Ectodermal cell (in vitro differentiated cells): ENCODE data around the gene TECR.
"Not testable (repeated sequence)": the region's sequence is repeated elsewhere in the genome, so short reads cannot be mapped to it uniquely, and the experiment has no call there.

ENCODE experiments used
- H3K27ac ChIP-seq: 2 replicates; pipeline ENCODE4 v1.7.0; 2013; ENCODE audit warnings: mild to moderate bottlenecking, low read depth, low read length; ENCODE audit not compliant: insufficient read depth, poor library complexity, severe bottlenecking
- H3K27me3 ChIP-seq: 2 replicates; pipeline ENCODE4 v1.7.0; 2013; ENCODE audit warnings: mild to moderate bottlenecking, low read length; ENCODE audit not compliant: insufficient read depth, control insufficient read depth, poor library complexity, severe bottlenecking
- H3K36me3 ChIP-seq: one replicate; pipeline ENCODE4 v1.7.0; 2013; ENCODE audit warnings: low read length; ENCODE audit not compliant: control insufficient read depth, insufficient read depth
- H3K4me1 ChIP-seq: one replicate; pipeline ENCODE4 v1.7.0; 2013; ENCODE audit warnings: low read length; ENCODE audit not compliant: control insufficient read depth, insufficient read depth
- H3K4me3 ChIP-seq: 2 replicates; pipeline ENCODE4 v1.7.0; 2013; ENCODE audit warnings: low read depth, low read length, control low read depth; ENCODE audit not compliant: insufficient read depth
- H3K9me3 ChIP-seq: 2 replicates; pipeline ENCODE4 v1.7.0; 2013; ENCODE audit warnings: mild to moderate bottlenecking, low read length, moderate library complexity; ENCODE audit not compliant: control insufficient read depth
- WGBS, 2 experiments: methylation state at CpG; one replicate each; pipeline ENCODE4 v1.1.7; 2013; ENCODE audit warnings: missing lambda C conversion rate in 2 of 2; 5-methylcytosine and 5-hydroxymethylcytosine counted together

TECR gene

GRCh38 chr19:14496029-14496833 is 33.2 kb upstream of the TECR start, which contains the start of gene GIPC1:
GIPC1 (minus strand) TSS chr19:14496127; CDS start chr19:14482976, 13,151 bp downstream.
- Histone ChIP-seq H3K4me3 (peak within 1 kb of the TSS; percentile 75), H3K27me3 (no peaks in the 10 kb centered on the region), H3K4me1 (peaks cover 10% of the 10 kb centered on the region), H3K9me3 (no peaks in the 10 kb centered on the region), H3K27ac (peak within 1 kb of the TSS; percentile 50), H3K36me3 (no peaks in the 10 kb centered on the region)
- 9% methylated on average over 71 of the region's 71 CpGs for WGBS, 2 experiments

DNA sequence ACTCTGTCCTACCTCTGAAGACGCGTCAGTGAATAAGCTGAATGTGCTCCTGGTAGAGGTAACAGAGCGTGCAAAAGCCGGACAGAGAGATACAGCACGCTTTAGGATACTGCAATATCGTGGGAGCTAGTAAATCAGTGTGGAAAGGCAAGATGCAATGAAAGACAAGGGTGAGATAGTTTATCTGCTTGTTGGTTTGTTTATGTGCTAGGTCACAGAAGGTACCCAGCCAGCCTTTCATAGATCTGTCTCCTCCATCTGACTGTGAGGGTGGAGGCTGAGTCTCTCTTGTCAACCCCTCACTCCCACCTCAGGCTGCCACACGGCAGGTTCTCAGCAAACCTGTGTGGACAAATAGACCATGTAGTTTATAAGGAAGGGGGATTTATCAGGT is 32.6 kb upstream of the TECR start:
- WGBS, 2 experiments, result 87 to 90% methylated on average over 6 to 7 of the region's 7 CpGs
- Histone ChIP-seq H3K36me3 (no peaks in the 10 kb centered on the region), H3K4me3 (peak overlapping the region; percentile 23), H3K4me1 (peaks cover 10% of the 10 kb centered on the region), H3K27ac (no peak overlapping the region), H3K27me3 (no peaks in the 10 kb centered on the region), H3K9me3 (no peaks in the 10 kb centered on the region)

GRCh38 chr19:14497228-14497921 is 32.0 kb upstream of the TECR start:
- Histone ChIP-seq H3K27me3 (no peaks in the 10 kb centered on the region), H3K9me3 (no peaks in the 10 kb centered on the region), H3K4me3 (no peak overlapping the region), H3K27ac (no peak overlapping the region), H3K4me1 (peaks cover 10% of the 10 kb centered on the region), H3K36me3 (no peaks in the 10 kb centered on the region)
- WGBS, 2 experiments, result 82 to 86% methylated on average over 6 of the region's 6 CpGs

- no peaks in the 10 kb centered on the region for H3K27me3 ChIP-seq
- no peak overlapping the region for H3K27ac ChIP-seq
- no peaks in the 10 kb centered on the region for H3K9me3 ChIP-seq
- H3K4me1 ChIP-seq, result no peaks in the 10 kb centered on the region
- WGBS, 2 experiments, result 79 to 85% methylated on average over 11 of the region's 11 CpGs
- no peaks in the 10 kb centered on the region for H3K36me3 ChIP-seq
- no peak overlapping the region for H3K4me3 ChIP-seq
These were observed 26.9 kb upstream of the TECR start for GRCh38 chr19:14502334-14503092.

DNA sequence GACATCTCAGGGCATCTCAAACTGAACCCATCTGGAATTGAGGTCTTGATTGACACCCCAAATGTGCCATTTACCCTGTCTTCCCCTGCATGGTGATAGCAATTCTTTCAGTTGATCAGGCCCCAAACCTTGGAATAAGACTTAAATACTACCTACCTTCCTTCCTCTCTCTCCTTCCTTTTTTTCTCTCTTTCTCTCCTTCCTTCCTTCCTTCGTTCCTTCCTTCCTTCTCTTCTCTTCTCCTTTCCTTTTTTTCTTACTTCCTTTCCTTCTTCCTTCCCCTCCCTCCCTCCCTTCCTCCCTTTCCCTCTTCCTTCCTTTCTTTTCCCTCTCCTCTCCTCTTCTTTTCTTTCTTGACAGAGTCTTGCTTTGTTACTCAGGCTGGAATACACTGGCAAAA is 26.1 kb upstream of the TECR start:
- no peaks in the 10 kb centered on the region for H3K9me3 ChIP-seq
- H3K27ac ChIP-seq, result no peak overlapping the region
- H3K27me3 ChIP-seq, result no peaks in the 10 kb centered on the region
- H3K36me3 ChIP-seq, result no peaks in the 10 kb centered on the region
- H3K4me3 ChIP-seq, result no peak overlapping the region
- 81 to 85% methylated on average over 1 of the region's 1 CpG for WGBS, 2 experiments
- no peaks in the 10 kb centered on the region for H3K4me1 ChIP-seq

DNA sequence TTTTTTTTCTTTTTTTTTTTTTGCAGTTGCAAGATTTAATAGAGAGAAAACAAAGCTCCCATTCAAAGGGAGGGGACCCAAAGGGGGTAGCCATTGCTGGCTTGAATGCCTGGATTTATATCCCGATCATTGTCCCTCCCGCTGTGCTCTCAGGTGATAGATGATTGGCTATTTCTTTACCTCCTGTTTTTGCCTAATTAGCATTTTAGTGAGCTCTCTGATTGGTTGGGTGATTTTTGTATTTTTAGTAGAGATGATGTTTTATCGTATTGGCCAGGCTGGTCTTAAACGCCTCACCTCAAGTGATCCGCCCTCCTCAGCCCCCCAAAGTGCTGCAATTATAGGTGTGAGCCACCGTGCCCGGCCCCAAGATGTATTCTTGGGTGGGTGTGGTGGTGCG is 24.8 kb upstream of the TECR start:
- not testable (repeated sequence) for H3K4me1 ChIP-seq, H3K9me3 ChIP-seq, H3K27me3 ChIP-seq, H3K27ac ChIP-seq, H3K4me3 ChIP-seq, H3K36me3 ChIP-seq
- WGBS, 2 experiments, result 91 to 93% methylated on average over 8 of the region's 8 CpGs

DNA sequence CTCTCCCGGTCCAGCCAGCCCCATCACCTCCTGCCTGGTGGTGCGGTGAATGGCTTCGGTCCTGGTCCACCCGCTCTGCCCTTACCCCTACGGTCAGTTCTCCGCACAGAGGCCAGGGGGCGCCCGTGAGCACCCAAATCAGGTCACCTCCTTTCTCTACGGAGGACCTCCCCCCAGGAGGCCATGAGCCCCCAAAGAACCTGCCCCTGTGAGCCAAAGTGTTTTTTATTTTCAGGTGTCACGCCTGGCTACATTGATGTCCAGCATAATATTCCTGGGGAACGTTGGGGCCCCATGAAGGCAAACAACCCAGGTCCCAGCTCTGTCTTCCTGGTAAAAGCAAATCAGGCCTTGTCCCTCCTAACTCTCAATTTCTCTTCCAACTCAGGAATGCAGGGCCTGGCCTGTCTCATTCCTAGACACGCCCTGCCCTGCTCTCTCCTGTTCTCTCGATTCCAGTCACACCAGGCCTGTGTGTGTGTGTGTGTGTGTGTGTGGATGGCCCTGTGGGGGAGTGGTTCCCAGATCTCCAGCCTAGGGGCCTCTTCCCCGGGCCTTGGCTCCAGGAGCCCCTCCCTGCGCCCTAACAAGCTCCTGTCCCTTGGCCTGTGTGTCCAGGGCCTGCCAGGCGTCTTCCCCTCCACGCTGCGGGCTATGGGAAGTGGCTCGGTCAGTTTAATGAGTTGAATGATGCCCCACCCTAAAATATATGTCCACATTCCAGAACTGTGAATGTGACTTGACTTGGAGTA is 23.7 kb upstream of the TECR start:
- Histone ChIP-seq H3K4me1 (no peaks in the 10 kb centered on the region), H3K27me3 (no peaks in the 10 kb centered on the region), H3K27ac (no peak overlapping the region), H3K9me3 (no peaks in the 10 kb centered on the region), H3K4me3 (no peak overlapping the region), H3K36me3 (no peaks in the 10 kb centered on the region)
- 46% methylated on average over 17 to 19 of the region's 19 CpGs for whole genome bisulfite sequencing, 2 experiments

DNA sequence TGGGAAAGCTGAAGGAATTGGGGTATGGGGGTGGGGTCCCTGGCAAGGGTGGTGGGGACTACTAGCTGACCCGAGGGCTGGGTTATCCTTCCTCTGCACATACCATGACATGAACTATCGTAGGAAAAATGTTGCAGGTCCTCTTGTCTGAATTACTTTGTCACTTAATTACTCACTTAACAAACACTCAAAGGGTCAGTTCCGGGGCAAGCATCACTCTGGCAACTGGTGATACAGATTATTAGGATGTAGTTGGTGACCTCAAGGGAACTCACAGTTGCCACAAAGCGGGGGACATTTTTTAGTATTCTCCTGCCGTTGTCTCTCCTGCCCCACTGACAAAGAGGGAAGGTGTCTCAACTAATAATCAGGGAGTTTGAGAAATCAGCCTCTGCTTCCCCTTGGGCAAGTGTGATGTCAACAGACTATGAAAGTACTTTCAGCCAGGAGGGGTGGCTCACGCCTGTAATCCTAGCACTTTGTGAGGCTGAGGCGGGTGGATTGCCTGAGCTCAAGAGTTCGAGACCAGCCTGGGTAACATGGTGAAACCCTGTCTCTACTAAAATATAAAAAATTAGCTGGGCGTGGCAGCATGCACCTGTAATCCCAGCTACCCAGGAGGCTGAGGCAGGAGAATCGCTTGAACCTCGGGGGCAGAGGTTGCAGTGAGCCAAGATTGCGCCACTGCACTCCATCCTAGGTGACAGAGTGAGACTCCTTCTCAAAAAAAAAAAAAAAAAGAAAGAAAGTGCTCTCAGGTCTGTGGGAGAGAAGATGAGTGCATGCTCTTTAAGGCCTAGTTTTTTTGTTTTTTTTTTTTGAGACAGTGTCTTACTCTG is 21.5 kb upstream of the TECR start:
- Histone ChIP-seq H3K27ac (no peak overlapping the region), H3K9me3 (no peaks in the 10 kb centered on the region), H3K4me3 (no peak overlapping the region), H3K27me3 (no peaks in the 10 kb centered on the region), H3K4me1 (no peaks in the 10 kb centered on the region), H3K36me3 (no peaks in the 10 kb centered on the region)
- 89 to 94% methylated on average over 12 of the region's 12 CpGs for WGBS, 2 experiments
